ENCODE measurements around the gene NDUFA7. TPM values are rescaled to one million over a fixed set of nuclear protein-coding genes. Genes with fewer than 3 reads are reported as not detected.
A peak's percentile ranks its signal among the peaks of the same experiment; 100 is the strongest.

The NDUFA7 gene
- total and polyA plus RNA-seq, 2 of the 13 experiments (the other 11 are each of a cell fraction or from before 2014, with no cell fraction given): 64.5 to 71.5 TPM

DNA sequence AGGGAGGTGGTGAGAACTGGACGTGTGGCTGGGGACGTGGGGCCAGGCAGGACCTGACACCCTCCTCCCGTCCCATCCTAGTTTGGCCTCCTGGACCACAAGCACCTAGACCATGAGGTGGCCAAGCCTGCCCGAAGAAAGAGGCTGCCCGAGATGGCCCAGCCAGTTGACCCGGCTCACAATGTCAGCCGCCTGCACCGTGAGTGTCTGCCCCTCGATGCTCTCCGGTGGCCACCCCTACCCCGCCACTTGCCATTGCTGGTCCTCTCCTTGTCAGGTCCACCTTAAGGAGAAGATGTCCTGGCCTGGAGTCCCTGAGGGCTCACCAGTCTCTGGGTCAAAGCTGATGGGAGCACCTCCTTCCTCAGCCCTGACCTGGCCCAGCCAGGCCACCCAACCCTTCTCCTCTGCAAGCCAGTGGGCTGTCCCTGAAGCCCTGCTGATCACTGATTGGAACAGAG lies 45.0 kb upstream of the NDUFA7 start:
- Histone ChIP-seq H3K4me2 (ENCODE audit: low read depth, low read length) (peak overlapping the region; percentile 12; the same call in 1 of the 2 replicates), H3K9ac (ENCODE audit: insufficient read depth, low read depth, low read length) (no peak overlapping the region), H3K4me1 (ENCODE audit: insufficient read depth, low read length) (peaks cover 75% of the 10 kb centered on the region), H3K79me2 (ENCODE audit: insufficient read depth, low read length) (no peaks in the 10 kb centered on the region), H3K27me3 (ENCODE audit: control insufficient read depth in 1 of 2, insufficient read depth in 2 of 2, low read length in 2 of 2) (peaks cover 0 to 3% of the 10 kb centered on the region in 2 experiments; a peak in 1 of 5 replicates), H3K36me3 (replicated peaks in 1 of 2; ENCODE audit: control insufficient read depth in 1 of 2, insufficient read depth in 2 of 2, low read length in 2 of 2) (peaks cover 0 to 2% of the 10 kb centered on the region in 2 experiments; a peak in 1 of 5 replicates), H3K9me3 (ENCODE audit: low read length) (no peaks in the 10 kb centered on the region), H3K4me3 (replicated peaks in 1 of 3; ENCODE audit: insufficient read depth in 1 of 3, low read depth in 2 of 3, low read length in 3 of 3) (no peak overlapping the region; a peak in 1 of 6 replicates), H3K27ac (ENCODE audit: extremely low read length, insufficient read depth, low read length) (no peak overlapping the region), H4K20me1 (ENCODE audit: insufficient read depth, low read length) (no peaks in the 10 kb centered on the region), H2AFZ (ENCODE audit: low read length) (no peak overlapping the region)
- ATAC-seq: no peak
- in situ Hi-C loops (cut with HindIII; ENCODE audit: extremely low pct_ligation_motif_present, low pct_unique_long_range_greater_than_20kb) (no loop called here), intact Hi-C loops (cut with micrococcal nuclease; ENCODE audit: unreplicated experiment) (no loop called here)
- no peak for FAIRE-seq
- POLR2A ChIA-PET: interaction anchor here (0.5 to 5.1 kb wide), 6 partner anchors 8 to 148 kb away, joined by 3 to 33 read pairs (median 3); partner anchors contain the start of genes RAB11B and ZNF414
- no TSS peak for BruUV-seq (replicated peaks)
- CTCF ChIA-PET (ENCODE audit: low intra/inter-chr PET ratio, low total read pairs): no interaction called here
- TF ChIP-seq PHF8 (CRISPR knock-in tag; IDR thresholded peaks at IDR 0.05) (no peak), ZNF263 (CRISPR knock-in tag; IDR thresholded peaks at IDR 0.05) (0 out of 2 replicates have a peak, but pooled peaks have one; percentile 24)
- DNase-seq (ENCODE audit: low spot score): no peak
- WGBS (ENCODE audit: low lambda C conversion rate): 94% methylated on average over 3 of the region's 11 CpGs

DNA sequence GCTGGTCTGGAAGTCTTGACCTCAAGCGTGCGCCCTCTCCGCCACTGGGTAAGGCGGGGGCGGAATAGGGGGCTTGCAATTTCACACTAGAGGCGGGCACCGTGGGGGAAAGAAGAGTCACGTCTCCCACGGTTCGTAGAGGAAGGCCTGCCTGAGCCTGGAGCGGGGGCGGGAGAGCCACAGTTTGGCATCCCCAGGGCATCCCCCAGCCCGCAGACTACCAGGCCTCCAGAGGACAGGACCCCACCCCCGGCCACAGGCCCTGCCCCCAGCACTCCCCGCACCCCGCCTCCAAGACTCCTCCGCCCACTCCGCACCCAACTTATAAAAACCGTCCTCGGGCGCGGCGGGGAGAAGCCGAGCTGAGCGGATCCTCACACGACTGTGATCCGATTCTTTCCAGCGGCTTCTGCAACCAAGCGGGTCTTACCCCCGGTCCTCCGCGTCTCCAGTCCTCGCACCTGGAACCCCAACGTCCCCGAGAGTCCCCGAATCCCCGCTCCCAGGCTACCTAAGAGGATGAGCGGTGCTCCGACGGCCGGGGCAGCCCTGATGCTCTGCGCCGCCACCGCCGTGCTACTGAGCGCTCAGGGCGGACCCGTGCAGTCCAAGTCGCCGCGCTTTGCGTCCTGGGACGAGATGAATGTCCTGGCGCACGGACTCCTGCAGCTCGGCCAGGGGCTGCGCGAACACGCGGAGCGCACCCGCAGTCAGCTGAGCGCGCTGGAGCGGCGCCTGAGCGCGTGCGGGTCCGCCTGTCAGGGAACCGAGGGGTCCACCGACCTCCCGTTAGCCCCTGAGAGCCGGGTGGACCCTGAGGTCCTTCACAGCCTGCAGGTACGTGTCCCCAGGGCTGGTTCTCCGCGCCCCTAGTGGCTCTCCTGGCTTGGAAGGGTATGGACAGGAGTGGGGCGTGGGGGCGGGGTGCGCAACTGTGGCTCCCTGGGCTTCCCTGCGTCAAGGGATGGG lies 42.9 kb upstream of the NDUFA7 start, which contains the start of gene ANGPTL4:
Gene ANGPTL4, plus strand, starts transcription at position 353 of the 969 bp plus-strand sequence. Its CDS starts 167 bp downstream, at position 520.
- peaks cover 0 to 3% of the 10 kb centered on the region in 2 experiments; a peak in 1 of 5 replicates for H3K27me3 ChIP-seq (ENCODE audit: control insufficient read depth in 1 of 2, insufficient read depth in 2 of 2, low read length in 2 of 2)
- no peaks in the 10 kb centered on the region for H3K9me3 ChIP-seq (ENCODE audit: low read length)
- in situ Hi-C loops (cut with HindIII; ENCODE audit: extremely low pct_ligation_motif_present, low pct_unique_long_range_greater_than_20kb): no loop called here
- ChIA-PET CTCF (ENCODE audit: low intra/inter-chr PET ratio, low total read pairs) (no interaction called here), POLR2A (interaction anchor here (0.6 to 5.1 kb wide), 10 partner anchors 8 to 159 kb away, joined by 3 to 33 read pairs (median 4); partner anchors contain the start of genes MARCHF2 and RAB11B)
- peak within 1 kb of the TSS; percentile 95 for H3K4me2 ChIP-seq (ENCODE audit: low read depth, low read length)
- peak within 1 kb of the TSS; percentile 64 for H3K27ac ChIP-seq (ENCODE audit: extremely low read length, insufficient read depth, low read length)
- peak within 1 kb of the TSS; percentile 56 to 79 (median 74); a peak in 5 of 6 replicates for H3K4me3 ChIP-seq (replicated peaks in 1 of 3; ENCODE audit: insufficient read depth in 1 of 3, low read depth in 2 of 3, low read length in 3 of 3)
- H3K36me3 ChIP-seq (replicated peaks in 1 of 2; ENCODE audit: control insufficient read depth in 1 of 2, insufficient read depth in 2 of 2, low read length in 2 of 2): no peaks in the 10 kb centered on the region; a peak in 1 of 5 replicates
- no peak within 1 kb of the TSS for H2AFZ ChIP-seq (ENCODE audit: low read length)
- DNase-seq (ENCODE audit: low spot score) (no peak), FAIRE-seq (no peak), ATAC-seq (peak; percentile 67)
- 16% methylated on average over 16 of the region's 81 CpGs for WGBS (ENCODE audit: low lambda C conversion rate)
- no peaks in the 10 kb centered on the region for H4K20me1 ChIP-seq (ENCODE audit: insufficient read depth, low read length)
- peak within 1 kb of the TSS; percentile 75 for H3K9ac ChIP-seq (ENCODE audit: insufficient read depth, low read depth, low read length)
- BruUV-seq (replicated peaks): TSS peak; percentile 76
- H3K79me2 ChIP-seq (ENCODE audit: insufficient read depth, low read length): no peaks in the 10 kb centered on the region
- H3K4me1 ChIP-seq (ENCODE audit: insufficient read depth, low read length): peaks cover 67% of the 10 kb centered on the region
- intact Hi-C loops (cut with micrococcal nuclease; ENCODE audit: unreplicated experiment): no loop called here
- no peak for TF ChIP-seq CREB1 (IDR thresholded peaks at IDR 0.05)
- TF ChIP-seq CREB1 (CRISPR knock-in tag; IDR thresholded peaks at IDR 0.05): no peak
- TF ChIP-seq, protein P1, sequence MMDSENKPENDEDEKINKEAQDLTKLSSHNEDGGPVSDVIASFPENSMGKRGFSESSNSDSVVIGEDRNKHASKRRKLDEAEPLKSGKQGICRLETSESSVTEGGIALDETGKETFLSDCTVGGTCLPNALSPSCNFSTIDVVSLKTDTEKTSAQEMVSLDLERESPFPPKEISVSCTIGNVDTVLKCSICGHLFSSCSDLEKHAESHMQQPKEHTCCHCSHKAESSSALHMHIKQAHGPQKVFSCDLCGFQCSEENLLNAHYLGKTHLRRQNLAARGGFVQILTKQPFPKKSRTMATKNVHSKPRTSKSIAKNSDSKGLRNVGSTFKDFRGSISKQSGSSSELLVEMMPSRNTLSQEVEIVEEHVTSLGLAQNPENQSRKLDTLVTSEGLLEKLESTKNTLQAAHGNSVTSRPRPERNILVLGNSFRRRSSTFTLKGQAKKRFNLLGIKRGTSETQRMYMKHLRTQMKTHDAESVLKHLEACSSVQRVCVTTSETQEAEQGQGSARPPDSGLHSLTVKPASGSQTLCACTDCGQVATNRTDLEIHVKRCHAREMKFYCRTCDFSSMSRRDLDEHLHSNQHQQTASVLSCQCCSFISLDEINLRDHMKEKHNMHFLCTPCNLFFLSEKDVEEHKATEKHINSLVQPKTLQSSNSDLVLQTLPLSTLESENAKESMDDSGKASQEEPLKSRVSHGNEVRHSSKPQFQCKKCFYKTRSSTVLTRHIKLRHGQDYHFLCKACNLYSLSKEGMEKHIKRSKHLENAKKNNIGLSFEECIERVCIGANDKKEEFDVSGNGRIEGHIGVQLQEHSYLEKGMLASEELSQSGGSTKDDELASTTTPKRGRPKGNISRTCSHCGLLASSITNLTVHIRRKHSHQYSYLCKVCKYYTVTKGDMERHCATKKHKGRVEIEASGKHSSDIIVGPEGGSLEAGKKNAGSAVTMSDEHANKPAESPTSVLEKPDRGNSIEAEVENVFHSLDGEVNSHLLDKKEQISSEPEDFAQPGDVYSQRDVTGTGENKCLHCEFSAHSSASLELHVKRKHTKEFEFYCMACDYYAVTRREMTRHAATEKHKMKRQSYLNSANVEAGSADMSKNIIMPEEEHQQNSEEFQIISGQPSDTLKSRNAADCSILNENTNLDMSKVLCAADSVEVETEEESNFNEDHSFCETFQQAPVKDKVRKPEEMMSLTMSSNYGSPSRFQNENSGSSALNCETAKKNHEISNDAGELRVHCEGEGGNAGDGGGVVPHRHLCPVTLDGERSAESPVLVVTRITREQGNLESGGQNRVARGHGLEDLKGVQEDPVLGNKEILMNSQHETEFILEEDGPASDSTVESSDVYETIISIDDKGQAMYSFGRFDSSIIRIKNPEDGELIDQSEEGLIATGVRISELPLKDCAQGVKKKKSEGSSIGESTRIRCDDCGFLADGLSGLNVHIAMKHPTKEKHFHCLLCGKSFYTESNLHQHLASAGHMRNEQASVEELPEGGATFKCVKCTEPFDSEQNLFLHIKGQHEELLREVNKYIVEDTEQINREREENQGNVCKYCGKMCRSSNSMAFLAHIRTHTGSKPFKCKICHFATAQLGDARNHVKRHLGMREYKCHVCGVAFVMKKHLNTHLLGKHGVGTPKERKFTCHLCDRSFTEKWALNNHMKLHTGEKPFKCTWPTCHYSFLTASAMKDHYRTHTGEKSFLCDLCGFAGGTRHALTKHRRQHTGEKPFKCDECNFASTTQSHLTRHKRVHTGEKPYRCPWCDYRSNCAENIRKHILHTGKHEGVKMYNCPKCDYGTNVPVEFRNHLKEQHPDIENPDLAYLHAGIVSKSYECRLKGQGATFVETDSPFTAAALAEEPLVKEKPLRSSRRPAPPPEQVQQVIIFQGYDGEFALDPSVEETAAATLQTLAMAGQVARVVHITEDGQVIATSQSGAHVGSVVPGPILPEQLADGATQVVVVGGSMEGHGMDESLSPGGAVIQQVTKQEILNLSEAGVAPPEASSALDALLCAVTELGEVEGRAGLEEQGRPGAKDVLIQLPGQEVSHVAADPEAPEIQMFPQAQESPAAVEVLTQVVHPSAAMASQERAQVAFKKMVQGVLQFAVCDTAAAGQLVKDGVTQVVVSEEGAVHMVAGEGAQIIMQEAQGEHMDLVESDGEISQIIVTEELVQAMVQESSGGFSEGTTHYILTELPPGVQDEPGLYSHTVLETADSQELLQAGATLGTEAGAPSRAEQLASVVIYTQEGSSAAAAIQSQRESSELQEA (CRISPR knock-in tag; IDR thresholded peaks at IDR 0.05; ENCODE audit: not compliant biosample characterization): no peak

Data from HepG2 (cell line).